RWPE2 (cell line): ENCODE data around the gene A1CF.
A peak's percentile ranks its signal among the peaks of the same experiment; 100 is the strongest.

Experiments used
- ATAC-seq: fragments of 200-7000 bp; cut with Tn5 transposase; 3 replicates; pipeline ENCODE4 v1.9.1; 2021; ENCODE audit warnings: low read depth
- DNase-seq: peaks from one replicate; pipeline ENCODE4 v3.0.0-alpha.2; 2020; ENCODE audit warnings: low spot score
- H3K27ac ChIP-seq: fragments of 450-650 bp; 2 replicates; pipeline ENCODE4 v1.5.1; 2017; ENCODE audit warnings: mild to moderate bottlenecking; ENCODE audit not compliant: poor library complexity, severe bottlenecking
- H3K27me3 ChIP-seq: fragments of 250-450 bp; sonication (Bioruptor Pico); 2 replicates; pipeline ENCODE4 v1.5.1; 2021; ENCODE audit warnings: mild to moderate bottlenecking, moderate library complexity; ENCODE audit not compliant: insufficient read depth, poor library complexity, severe bottlenecking
- H3K36me3 ChIP-seq: fragments of 250-450 bp; sonication (Bioruptor Pico); 2 replicates; pipeline ENCODE4 v1.5.1; 2020; ENCODE audit warnings: low read depth, mild to moderate bottlenecking, moderate library complexity
- H3K4me1 ChIP-seq: fragments of 250-450 bp; sonication (Bioruptor Pico); 2 replicates; pipeline ENCODE4 v1.5.1; 2021; ENCODE audit warnings: mild to moderate bottlenecking, moderate library complexity; ENCODE audit not compliant: insufficient read depth, poor library complexity, severe bottlenecking
- H3K4me3 ChIP-seq: fragments of 250-450 bp; sonication (Bioruptor Pico); 2 replicates; pipeline ENCODE4 v1.5.1; 2021; ENCODE audit warnings: mild to moderate bottlenecking, moderate library complexity; ENCODE audit not compliant: severe bottlenecking
- H3K9me3 ChIP-seq: fragments of 250-450 bp; sonication (Bioruptor Pico); 2 replicates; pipeline ENCODE4 v1.5.1; 2021; ENCODE audit warnings: mild to moderate bottlenecking, moderate library complexity; ENCODE audit not compliant: severe bottlenecking
- TF ChIP-seq, protein P1 (sequence below): fragments of 450-650 bp; IDR thresholded peaks from one replicate; pipeline ENCODE4 v1.5.1; 2017; ENCODE audit warnings: mild to moderate bottlenecking, moderate library complexity; ENCODE audit not compliant: poor library complexity, severe bottlenecking

A1CF gene

DNA sequence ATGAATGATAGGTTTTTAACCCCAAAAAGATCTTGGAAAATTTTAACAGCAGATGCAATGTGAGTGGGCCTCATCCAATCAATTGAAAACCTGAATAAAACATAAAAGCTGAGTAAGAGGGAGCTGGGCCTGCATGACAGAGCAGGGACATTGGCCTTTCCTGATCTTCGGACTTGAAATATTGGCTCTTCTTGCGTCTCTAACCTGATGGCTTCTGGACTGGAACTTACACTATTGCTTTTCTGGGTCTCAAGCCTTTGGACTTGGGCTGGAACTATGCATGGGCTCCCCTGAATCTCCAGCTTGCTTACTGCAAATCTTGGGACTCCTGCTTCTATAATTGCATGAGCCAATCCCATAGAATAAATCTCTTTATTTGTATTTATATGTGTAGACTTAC, 9.0 kb downstream of the A1CF start:
- H3K27ac ChIP-seq = no peak overlapping the region
- no peak for DNase-seq
- H3K9me3 ChIP-seq = no peaks in the 10 kb centered on the region
- ATAC-seq = no peak
- TF ChIP-seq, protein P1, sequence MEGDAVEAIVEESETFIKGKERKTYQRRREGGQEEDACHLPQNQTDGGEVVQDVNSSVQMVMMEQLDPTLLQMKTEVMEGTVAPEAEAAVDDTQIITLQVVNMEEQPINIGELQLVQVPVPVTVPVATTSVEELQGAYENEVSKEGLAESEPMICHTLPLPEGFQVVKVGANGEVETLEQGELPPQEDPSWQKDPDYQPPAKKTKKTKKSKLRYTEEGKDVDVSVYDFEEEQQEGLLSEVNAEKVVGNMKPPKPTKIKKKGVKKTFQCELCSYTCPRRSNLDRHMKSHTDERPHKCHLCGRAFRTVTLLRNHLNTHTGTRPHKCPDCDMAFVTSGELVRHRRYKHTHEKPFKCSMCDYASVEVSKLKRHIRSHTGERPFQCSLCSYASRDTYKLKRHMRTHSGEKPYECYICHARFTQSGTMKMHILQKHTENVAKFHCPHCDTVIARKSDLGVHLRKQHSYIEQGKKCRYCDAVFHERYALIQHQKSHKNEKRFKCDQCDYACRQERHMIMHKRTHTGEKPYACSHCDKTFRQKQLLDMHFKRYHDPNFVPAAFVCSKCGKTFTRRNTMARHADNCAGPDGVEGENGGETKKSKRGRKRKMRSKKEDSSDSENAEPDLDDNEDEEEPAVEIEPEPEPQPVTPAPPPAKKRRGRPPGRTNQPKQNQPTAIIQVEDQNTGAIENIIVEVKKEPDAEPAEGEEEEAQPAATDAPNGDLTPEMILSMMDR = no peak
- H3K4me3 ChIP-seq = no peak overlapping the region
- no peaks in the 10 kb centered on the region for H3K27me3 ChIP-seq
- H3K36me3 ChIP-seq = no peaks in the 10 kb centered on the region
- H3K4me1 ChIP-seq = no peaks in the 10 kb centered on the region

- ATAC-seq = peak; percentile 95
- TF ChIP-seq, protein P1 = no peak
- Histone ChIP-seq H3K27ac (no peak overlapping the region), H3K36me3 (no peaks in the 10 kb centered on the region), H3K4me1 (no peaks in the 10 kb centered on the region), H3K9me3 (no peaks in the 10 kb centered on the region), H3K4me3 (no peak overlapping the region), H3K27me3 (no peaks in the 10 kb centered on the region)
- DNase-seq = no peak
Measured at GRCh38 chr10:50874723-50875122, 10.7 kb downstream of the A1CF start.

DNA sequence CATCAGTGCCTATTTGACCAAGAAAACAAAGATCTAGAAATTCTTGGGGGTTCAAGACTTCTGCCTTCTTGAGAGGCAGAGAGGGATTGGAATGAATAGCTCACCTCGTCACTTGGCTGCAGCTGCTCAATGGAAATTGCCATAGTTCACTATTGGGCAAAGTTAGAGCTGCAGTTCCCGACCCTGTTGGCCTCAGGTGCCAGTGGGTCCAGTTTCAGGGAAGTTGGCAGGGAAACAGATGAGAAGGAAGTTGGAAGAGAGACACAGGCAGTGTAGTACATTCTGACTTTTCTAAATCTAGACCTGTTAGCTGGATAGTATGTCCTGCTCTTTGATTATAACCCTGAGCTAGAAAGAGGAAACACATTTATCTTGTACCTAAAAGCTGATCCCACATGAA, 19.1 kb downstream of the A1CF start:
- no peaks in the 10 kb centered on the region for H3K27me3 ChIP-seq
- TF ChIP-seq, protein P1 = no peak
- H3K4me1 ChIP-seq = no peaks in the 10 kb centered on the region
- H3K9me3 ChIP-seq = no peaks in the 10 kb centered on the region
- no peak overlapping the region for H3K27ac ChIP-seq
- H3K36me3 ChIP-seq = no peaks in the 10 kb centered on the region
- no peak overlapping the region for H3K4me3 ChIP-seq
- ATAC-seq = no peak
- no peak for DNase-seq

- Histone ChIP-seq H3K9me3 (no peaks in the 10 kb centered on the region), H3K4me1 (no peaks in the 10 kb centered on the region), H3K27ac (no peak overlapping the region), H3K36me3 (no peaks in the 10 kb centered on the region), H3K4me3 (no peak overlapping the region), H3K27me3 (no peaks in the 10 kb centered on the region)
- ATAC-seq (no peak), DNase-seq (no peak)
- TF ChIP-seq, protein P1 = no peak
Measured at GRCh38 chr10:50862719-50863118, 22.7 kb downstream of the A1CF start.

DNA sequence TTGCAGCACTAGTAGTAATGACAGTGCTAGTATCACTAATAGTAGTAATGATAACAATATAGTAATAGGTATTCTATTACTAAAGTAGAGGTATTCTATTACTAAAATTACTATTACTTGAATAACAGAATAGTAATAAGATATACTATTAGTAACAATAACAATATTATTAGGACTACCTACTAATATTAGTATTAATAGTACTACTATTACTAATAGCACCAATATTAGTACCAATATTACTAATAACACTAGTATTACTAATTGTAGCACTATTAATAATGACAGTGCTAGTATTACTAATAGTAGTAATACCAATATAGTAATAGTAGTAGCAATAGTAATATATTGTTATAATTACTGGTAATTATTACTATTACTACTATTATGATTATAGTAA, 24.1 kb downstream of the A1CF start:
- Histone ChIP-seq H3K4me1 (no peaks in the 10 kb centered on the region), H3K4me3 (no peak overlapping the region), H3K36me3 (no peaks in the 10 kb centered on the region), H3K27me3 (no peaks in the 10 kb centered on the region), H3K9me3 (no peaks in the 10 kb centered on the region), H3K27ac (no peak overlapping the region)
- TF ChIP-seq, protein P1 = no peak
- no peak for ATAC-seq
- no peak for DNase-seq
